ENCODE measurements around the gene PHYH.

The PHYH gene

DNA sequence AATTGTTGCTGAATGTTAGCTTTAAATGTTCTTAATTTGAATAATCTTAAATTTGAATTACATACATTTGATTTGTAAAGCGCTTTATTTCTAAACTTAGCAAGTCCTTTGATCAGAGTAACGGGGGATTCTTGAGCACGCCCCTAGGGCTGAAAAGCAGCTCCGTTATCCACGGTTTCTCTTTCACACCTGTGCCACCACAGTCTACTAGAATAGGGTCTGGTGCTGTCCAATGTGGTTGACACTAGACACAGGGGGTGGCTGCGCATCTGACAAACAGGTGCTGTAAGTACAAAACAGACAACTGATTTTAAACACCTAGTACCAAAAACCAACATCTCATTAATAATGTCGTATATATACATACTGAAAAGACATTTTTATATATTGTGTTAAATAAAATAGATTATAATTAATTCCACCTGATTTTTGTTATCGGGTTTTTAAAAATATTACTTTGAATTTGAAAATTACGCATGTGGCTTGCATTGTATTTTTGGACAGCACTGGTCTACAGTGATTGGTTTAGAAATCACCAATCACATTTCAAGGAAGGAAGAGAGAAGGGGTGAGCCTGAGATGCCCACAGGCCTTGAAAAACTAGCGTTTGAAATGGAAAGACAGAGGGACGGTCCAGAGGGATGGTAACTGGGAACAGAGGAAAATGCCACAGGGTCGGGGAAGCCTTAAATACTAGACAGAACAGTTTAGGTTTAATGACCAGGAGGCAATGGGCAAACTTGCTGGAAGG lies 40.9 kb upstream of the PHYH start:
- H3K4me3 ChIP-seq (ENCODE audit: low read length): no peak overlapping the region
- TF ChIP-seq, protein P1, sequence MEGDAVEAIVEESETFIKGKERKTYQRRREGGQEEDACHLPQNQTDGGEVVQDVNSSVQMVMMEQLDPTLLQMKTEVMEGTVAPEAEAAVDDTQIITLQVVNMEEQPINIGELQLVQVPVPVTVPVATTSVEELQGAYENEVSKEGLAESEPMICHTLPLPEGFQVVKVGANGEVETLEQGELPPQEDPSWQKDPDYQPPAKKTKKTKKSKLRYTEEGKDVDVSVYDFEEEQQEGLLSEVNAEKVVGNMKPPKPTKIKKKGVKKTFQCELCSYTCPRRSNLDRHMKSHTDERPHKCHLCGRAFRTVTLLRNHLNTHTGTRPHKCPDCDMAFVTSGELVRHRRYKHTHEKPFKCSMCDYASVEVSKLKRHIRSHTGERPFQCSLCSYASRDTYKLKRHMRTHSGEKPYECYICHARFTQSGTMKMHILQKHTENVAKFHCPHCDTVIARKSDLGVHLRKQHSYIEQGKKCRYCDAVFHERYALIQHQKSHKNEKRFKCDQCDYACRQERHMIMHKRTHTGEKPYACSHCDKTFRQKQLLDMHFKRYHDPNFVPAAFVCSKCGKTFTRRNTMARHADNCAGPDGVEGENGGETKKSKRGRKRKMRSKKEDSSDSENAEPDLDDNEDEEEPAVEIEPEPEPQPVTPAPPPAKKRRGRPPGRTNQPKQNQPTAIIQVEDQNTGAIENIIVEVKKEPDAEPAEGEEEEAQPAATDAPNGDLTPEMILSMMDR (conservative IDR thresholded peaks at IDR 0.05; ENCODE audit: low read length): no peak
- DNase-seq (ENCODE audit: low read depth): no peak

GRCh38 chr10:13340068-13340467 lies 40.2 kb upstream of the PHYH start:
- TF ChIP-seq, protein P1 (conservative IDR thresholded peaks at IDR 0.05; ENCODE audit: low read length): no peak
- no peak for DNase-seq (ENCODE audit: low read depth)
- no peak overlapping the region for H3K4me3 ChIP-seq (ENCODE audit: low read length)

- H3K4me3 ChIP-seq (ENCODE audit: low read length): peak overlapping the region; percentile 26; the same call in 1 of the 2 replicates
- TF ChIP-seq, protein P1 (conservative IDR thresholded peaks at IDR 0.05; ENCODE audit: low read length): no peak
- peak; percentile 88 for DNase-seq (ENCODE audit: low read depth)
Observed at GRCh38 chr10:13338390-13339110, 38.7 kb upstream of the PHYH start.

- TF ChIP-seq, protein P1 (conservative IDR thresholded peaks at IDR 0.05; ENCODE audit: low read length): no peak
- DNase-seq (ENCODE audit: low read depth): no peak
- no peak overlapping the region for H3K4me3 ChIP-seq (ENCODE audit: low read length)
Observed at GRCh38 chr10:13337827-13338196, 37.9 kb upstream of the PHYH start.

- H3K4me3 ChIP-seq (ENCODE audit: low read length): no peak overlapping the region
- TF ChIP-seq, protein P1 (conservative IDR thresholded peaks at IDR 0.05; ENCODE audit: low read length): no peak
- no peak for DNase-seq (ENCODE audit: low read depth)
Observed at GRCh38 chr10:13337128-13337826, 37.4 kb upstream of the PHYH start.

DNA sequence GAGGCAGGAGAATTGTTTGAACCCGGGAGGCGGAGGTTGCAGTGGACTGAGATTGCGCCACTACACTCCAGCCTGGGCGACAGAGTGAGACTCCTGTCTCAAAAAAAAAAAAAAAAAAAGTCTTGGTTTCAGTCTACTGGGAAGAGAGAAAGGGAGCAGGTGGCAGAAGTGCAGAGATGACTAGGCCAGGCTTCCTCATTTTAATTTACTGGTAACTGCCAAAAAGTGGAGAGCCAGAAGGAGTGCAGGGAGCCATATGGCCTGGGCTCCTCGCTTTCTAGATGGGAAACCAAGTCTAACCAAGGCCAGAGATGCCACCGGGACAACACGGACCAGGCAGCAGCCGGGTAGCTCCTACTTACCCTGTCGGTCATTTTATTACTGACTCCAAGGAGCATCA lies 36.0 kb upstream of the PHYH start:
- no peak for DNase-seq (ENCODE audit: low read depth)
- no peak overlapping the region for H3K4me3 ChIP-seq (ENCODE audit: low read length)
- TF ChIP-seq, protein P1 (conservative IDR thresholded peaks at IDR 0.05; ENCODE audit: low read length): no peak
